ENCODE data around the gene PER2.

PER2 gene

DNA sequence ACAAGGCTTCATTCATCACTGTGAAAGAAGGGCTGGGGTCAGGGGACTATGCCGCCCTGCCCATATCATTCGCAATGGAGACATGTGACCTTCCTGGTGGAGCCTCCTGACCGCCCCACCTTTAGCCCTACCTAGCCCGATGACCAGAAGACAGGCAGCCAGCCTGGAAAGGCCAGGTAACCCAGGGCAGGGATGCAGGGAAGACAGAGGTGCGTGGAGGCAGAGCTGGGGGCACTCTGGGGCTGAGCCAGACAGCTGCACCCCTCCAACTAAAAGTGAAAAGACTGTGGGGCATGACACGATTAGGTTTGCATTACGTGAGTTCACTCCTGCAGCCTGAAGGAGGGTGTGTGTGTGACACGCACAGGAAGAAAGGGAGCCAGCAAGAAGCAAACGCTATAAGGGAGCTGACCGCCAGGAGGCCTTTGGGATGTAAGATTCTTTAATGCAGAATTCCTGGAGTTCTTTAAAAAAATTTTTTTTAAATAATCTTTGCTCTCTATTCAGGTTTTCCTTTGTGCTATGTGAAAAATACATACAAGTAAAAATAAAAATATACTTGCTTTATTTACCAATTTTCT, 44.8 kb downstream of the PER2 start:
- TF ChIP-seq POLR2AphosphoS5 (IDR thresholded peaks at IDR 0.05; ENCODE audit: low read depth, low read length) = no peak
- TF ChIP-seq SIN3A (IDR thresholded peaks at IDR 0.05; ENCODE audit: borderline replicate concordance, insufficient read depth, low read length) = no peak
- TF ChIP-seq FOXP2 (optimal IDR thresholded peaks at IDR 0.05; ENCODE audit: borderline replicate concordance, extremely low read depth, extremely low read length, insufficient read depth) = no peak
- TF ChIP-seq TAF1 (IDR thresholded peaks at IDR 0.05; ENCODE audit: borderline replicate concordance, insufficient read depth, low read length) = no peak
- TF ChIP-seq, protein P1, sequence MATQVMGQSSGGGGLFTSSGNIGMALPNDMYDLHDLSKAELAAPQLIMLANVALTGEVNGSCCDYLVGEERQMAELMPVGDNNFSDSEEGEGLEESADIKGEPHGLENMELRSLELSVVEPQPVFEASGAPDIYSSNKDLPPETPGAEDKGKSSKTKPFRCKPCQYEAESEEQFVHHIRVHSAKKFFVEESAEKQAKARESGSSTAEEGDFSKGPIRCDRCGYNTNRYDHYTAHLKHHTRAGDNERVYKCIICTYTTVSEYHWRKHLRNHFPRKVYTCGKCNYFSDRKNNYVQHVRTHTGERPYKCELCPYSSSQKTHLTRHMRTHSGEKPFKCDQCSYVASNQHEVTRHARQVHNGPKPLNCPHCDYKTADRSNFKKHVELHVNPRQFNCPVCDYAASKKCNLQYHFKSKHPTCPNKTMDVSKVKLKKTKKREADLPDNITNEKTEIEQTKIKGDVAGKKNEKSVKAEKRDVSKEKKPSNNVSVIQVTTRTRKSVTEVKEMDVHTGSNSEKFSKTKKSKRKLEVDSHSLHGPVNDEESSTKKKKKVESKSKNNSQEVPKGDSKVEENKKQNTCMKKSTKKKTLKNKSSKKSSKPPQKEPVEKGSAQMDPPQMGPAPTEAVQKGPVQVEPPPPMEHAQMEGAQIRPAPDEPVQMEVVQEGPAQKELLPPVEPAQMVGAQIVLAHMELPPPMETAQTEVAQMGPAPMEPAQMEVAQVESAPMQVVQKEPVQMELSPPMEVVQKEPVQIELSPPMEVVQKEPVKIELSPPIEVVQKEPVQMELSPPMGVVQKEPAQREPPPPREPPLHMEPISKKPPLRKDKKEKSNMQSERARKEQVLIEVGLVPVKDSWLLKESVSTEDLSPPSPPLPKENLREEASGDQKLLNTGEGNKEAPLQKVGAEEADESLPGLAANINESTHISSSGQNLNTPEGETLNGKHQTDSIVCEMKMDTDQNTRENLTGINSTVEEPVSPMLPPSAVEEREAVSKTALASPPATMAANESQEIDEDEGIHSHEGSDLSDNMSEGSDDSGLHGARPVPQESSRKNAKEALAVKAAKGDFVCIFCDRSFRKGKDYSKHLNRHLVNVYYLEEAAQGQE (IDR thresholded peaks at IDR 0.05; ENCODE audit: insufficient read depth in 1 of 2, low read depth in 2 of 2, low read length in 2 of 2) = no peak

DNA sequence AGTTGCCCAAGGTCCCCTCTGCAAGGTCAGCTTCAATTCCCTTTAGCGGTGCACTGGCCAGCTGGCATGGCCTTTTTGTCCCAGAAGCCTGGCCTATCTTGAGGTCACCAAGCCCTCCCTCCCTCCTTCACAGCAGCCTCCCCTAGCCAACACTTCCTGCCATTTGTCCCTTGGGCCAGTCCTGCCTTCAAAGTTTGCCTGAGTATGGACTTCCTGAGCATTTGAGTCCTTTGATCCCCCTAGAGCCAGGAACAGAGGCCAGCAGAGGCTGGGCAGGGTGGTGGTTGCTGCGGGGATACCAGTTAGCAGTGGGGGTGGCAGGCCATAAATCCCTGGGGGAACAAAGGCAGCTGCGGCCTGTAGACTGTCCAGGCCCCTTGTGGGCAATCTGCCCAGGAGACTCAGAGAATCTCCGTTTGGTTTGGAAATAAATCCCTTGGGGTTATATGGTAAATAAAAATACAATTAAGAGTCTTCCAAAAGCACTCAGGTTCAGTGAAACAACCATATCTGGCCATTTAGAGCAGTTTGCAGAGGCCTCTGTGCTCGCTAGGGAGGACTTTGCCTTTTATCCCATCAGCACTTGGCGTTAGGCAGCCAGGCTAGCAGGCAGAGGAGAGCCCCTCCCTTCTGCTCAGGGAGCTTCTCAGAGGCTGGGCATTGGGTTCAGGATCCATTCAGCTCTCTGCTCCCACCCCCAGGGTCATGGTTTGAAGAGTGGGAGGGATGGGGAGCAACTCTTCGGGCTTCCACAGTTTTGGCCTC, 45.5 kb downstream of the PER2 start:
- peak; percentile 55; the same call in 1 of the 2 replicates for TF ChIP-seq POLR2AphosphoS5 (IDR thresholded peaks at IDR 0.05; ENCODE audit: low read depth, low read length)
- TF ChIP-seq FOXP2 (optimal IDR thresholded peaks at IDR 0.05; ENCODE audit: borderline replicate concordance, extremely low read depth, extremely low read length, insufficient read depth) = no peak

DNA sequence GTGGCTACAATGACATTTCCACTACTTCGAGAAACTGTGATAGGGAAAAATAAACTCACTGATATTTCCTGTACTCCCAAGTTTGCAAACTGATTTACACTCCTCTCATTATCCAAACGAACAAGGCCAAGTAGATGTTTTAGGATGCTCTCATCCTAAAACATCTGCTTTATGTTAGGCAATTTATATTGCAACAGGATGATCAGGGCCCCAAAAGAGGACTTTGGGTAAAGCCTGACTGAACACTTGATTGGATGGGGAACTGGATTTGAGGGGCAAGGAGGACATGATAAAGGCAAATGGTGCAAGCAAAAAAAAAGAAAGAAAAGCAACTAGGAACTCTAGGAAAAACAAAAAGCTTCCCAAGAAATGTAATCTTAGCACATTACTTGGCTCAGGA, 46.4 kb downstream of the PER2 start:
- TF ChIP-seq, protein P1 (IDR thresholded peaks at IDR 0.05; ENCODE audit: insufficient read depth in 1 of 2, low read depth in 2 of 2, low read length in 2 of 2) = no peak
- TF ChIP-seq POLR2AphosphoS5 (IDR thresholded peaks at IDR 0.05; ENCODE audit: low read depth, low read length) (no peak), SIN3A (IDR thresholded peaks at IDR 0.05; ENCODE audit: borderline replicate concordance, insufficient read depth, low read length) (no peak), FOXP2 (optimal IDR thresholded peaks at IDR 0.05; ENCODE audit: borderline replicate concordance, extremely low read depth, extremely low read length, insufficient read depth) (no peak), TAF1 (IDR thresholded peaks at IDR 0.05; ENCODE audit: borderline replicate concordance, insufficient read depth, low read length) (no peak)

DNA sequence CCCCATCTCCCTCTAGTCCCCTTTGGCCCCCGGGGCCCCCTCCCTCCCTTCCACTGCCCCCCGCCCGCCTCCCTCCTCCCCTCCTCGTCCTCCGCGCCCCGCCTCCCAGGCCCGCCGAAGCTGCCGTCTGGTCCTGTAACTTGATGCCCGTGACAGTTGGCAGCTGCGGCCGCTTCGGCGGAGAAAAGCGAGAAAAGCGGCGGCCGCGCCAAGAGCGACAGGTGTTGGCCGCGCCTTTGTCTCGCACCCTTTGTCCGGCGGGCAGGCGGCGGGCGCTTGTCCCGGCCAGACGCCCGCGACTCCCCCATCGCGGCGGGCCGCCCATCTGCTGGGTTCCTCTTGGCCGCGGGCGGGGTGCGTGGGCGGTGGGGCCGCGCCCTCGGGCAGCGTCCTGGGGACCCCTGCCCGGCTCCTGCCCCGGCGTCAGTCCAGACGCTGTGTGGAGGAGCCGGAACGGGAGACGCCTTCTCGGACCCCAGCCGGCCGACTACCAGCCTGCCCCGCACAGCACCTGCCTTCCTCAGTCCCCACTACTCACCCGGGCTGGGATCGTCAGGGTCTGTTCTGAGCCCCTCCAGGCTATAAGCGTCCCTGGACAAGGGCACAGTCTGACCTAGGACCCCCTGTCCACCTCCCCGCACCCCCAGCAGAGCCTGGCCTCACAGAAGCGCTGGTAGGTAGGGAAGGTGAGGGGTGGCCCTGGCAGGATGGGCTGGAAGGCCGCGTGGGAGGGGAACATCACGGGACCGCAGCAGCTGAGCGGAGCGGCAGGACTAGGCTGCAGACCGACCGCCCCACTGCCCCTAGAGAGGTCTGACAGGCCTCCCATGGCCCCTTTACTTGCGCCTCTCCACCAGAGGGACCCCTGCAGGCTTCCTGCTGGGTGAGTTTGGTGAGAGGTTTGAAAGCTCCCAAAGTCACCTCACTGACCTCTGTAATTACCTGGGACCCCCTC, 47.4 kb downstream of the PER2 start:
- TF ChIP-seq SIN3A (IDR thresholded peaks at IDR 0.05; ENCODE audit: borderline replicate concordance, insufficient read depth, low read length) (no peak), POLR2AphosphoS5 (IDR thresholded peaks at IDR 0.05; ENCODE audit: low read depth, low read length) (no peak), FOXP2 (optimal IDR thresholded peaks at IDR 0.05; ENCODE audit: borderline replicate concordance, extremely low read depth, extremely low read length, insufficient read depth) (no peak), TAF1 (IDR thresholded peaks at IDR 0.05; ENCODE audit: borderline replicate concordance, insufficient read depth, low read length) (no peak)
- TF ChIP-seq, protein P1 (IDR thresholded peaks at IDR 0.05; ENCODE audit: insufficient read depth in 1 of 2, low read depth in 2 of 2, low read length in 2 of 2) = no peak
